NCI-H2107 treated with DMSO at 0.1 percent for 48 hours (cell line): ENCODE measurements around the gene DUT.

Source experiments
- DNase-seq: peaks from one replicate; lab custom pipeline; 2025; ENCODE audit not compliant: unreplicated experiment; lab: John Stamatoyannopoulos, UW

DUT gene

GRCh38 chr15:48330855-48331795, at the start of gene DUT:
TSS of gene DUT (plus strand) at chr15:48331429. CDS start at chr15:48331516, 87 bp downstream.
- DNase-seq, result no peak

- no peak for DNase-seq
These were observed 49.6 kb upstream of the DUT start for GRCh38 chr15:48281674-48282073.

- no peak for DNase-seq
These were observed 49.0 kb upstream of the DUT start for GRCh38 chr15:48282216-48282615.

- DNase-seq, result no peak
These were observed 47.7 kb upstream of the DUT start for GRCh38 chr15:48283396-48284145.

GRCh38 chr15:48285329-48286214, 45.7 kb upstream of the DUT start:
- DNase-seq, result peak; percentile 39

- DNase-seq, result no peak
These were observed 41.6 kb upstream of the DUT start for GRCh38 chr15:48289628-48290027.

- DNase-seq, result no peak
These were observed 38.8 kb upstream of the DUT start for GRCh38 chr15:48292458-48292857.

GRCh38 chr15:48297668-48298067, 33.6 kb upstream of the DUT start:
- no peak for DNase-seq

- no peak for DNase-seq
These were observed 32.3 kb upstream of the DUT start for GRCh38 chr15:48298914-48299313.

GRCh38 chr15:48300038-48300437, 31.2 kb upstream of the DUT start:
- DNase-seq, result no peak

GRCh38 chr15:48304398-48304797, 26.8 kb upstream of the DUT start:
- no peak for DNase-seq

- no peak for DNase-seq
These were observed 24.6 kb upstream of the DUT start for GRCh38 chr15:48306639-48307038.

- no peak for DNase-seq
These were observed 23.6 kb upstream of the DUT start for GRCh38 chr15:48307586-48307985.

- no peak for DNase-seq
These were observed 21.5 kb upstream of the DUT start for GRCh38 chr15:48309740-48310139.

GRCh38 chr15:48313216-48313615, 18.0 kb upstream of the DUT start:
- no peak for DNase-seq

- DNase-seq, result no peak
These were observed 16.2 kb upstream of the DUT start for GRCh38 chr15:48315041-48315440.

- DNase-seq, result no peak
These were observed 14.0 kb upstream of the DUT start for GRCh38 chr15:48317221-48317620.

GRCh38 chr15:48318131-48318530, 13.1 kb upstream of the DUT start:
- DNase-seq, result no peak

GRCh38 chr15:48323294-48323693, 7.9 kb upstream of the DUT start:
- DNase-seq, result no peak

- no peak for DNase-seq
These were observed 6.3 kb upstream of the DUT start for GRCh38 chr15:48324949-48325348.

GRCh38 chr15:48325400-48325799, 5.8 kb upstream of the DUT start:
- DNase-seq, result no peak
